ENCODE results near the gene IQSEC1. TPM values are rescaled to one million over a fixed set of nuclear protein-coding genes. Genes with fewer than 3 reads are reported as not detected.

IQSEC1 gene
- total and polyA plus RNA-seq, 10 of the 15 experiments (the other 5 are each of a cell fraction or from before 2014, with no cell fraction given): 0.92 to 55.2 (median 8.5) TPM

GRCh38 chr3:13121553-13122001 lies 48.3 kb upstream of the IQSEC1 start:
- Histone ChIP-seq H3K27me3 (replicated peaks in 1 of 2; ENCODE audit: control insufficient read depth in 2 of 2, insufficient read depth in 2 of 2, low read length in 1 of 2) (peaks cover 0 to 3% of the 10 kb centered on the region in 2 experiments; a peak in 3 of 4 replicates), H3K27ac (ENCODE audit: control insufficient read depth, insufficient read depth) (no peak overlapping the region), H3K9me3 (replicated peaks; ENCODE audit: control insufficient read depth, insufficient read depth, low read length) (no peaks in the 10 kb centered on the region), H3K36me3 (ENCODE audit: control insufficient read depth in 2 of 2, insufficient read depth in 2 of 2, low read length in 1 of 2) (no peaks in the 10 kb centered on the region), H4K20me1 (ENCODE audit: control insufficient read depth, insufficient read depth) (no peaks in the 10 kb centered on the region), H3K9ac (ENCODE audit: control insufficient read depth, insufficient read depth, low read length) (no peak overlapping the region), H3K4me2 (ENCODE audit: control insufficient read depth, insufficient read depth) (no peak overlapping the region), H3K4me1 (ENCODE audit: control insufficient read depth, insufficient read depth, low read length) (no peaks in the 10 kb centered on the region), H3K79me2 (ENCODE audit: control insufficient read depth, insufficient read depth, low read length) (no peaks in the 10 kb centered on the region), H2AFZ (ENCODE audit: control insufficient read depth, low read depth, low read length) (no peak overlapping the region), H3K4me3 (no peak overlapping the region)
- DNase-seq (ENCODE audit: low read depth, low spot score) (no peak), FAIRE-seq (no peak), ATAC-seq (no peak)
- WGBS (ENCODE audit: insufficient coverage, insufficient replicate concordance, low lambda C conversion rate, missing lambda C conversion rate): 28% methylated on average over 14 of the region's 14 CpGs
- BruUV-seq (replicated peaks): no TSS peak
- ChIA-PET CTCF (interaction anchor here (1.1 kb wide), 1 partner anchor 331 kb away, joined by 4 read pairs; no protein-coding TSS in a partner anchor), SMC1A (ENCODE audit: uncharacterized antibody, unreplicated experiment) (no interaction called here), RAD21 (ENCODE audit: unreplicated experiment) (no interaction called here), POLR2A (no interaction called here)
- in situ Hi-C loops (cut with MboI) (no loop called here), intact Hi-C loops (cut with micrococcal nuclease; ENCODE audit: unreplicated experiment) (no loop called here)
- TF ChIP-seq SUZ12 (IDR thresholded peaks at IDR 0.05; ENCODE audit: unreplicated experiment): no peak
- TF ChIP-seq ZNF592 (IDR thresholded peaks at IDR 0.05): no peak
- no peak for TF ChIP-seq FOXM1 (IDR thresholded peaks at IDR 0.05; ENCODE audit: low read depth, low read length)
- no peak for TF ChIP-seq SIN3A (IDR thresholded peaks at IDR 0.05; ENCODE audit: low read depth, low read length)
- no peak for TF ChIP-seq NR2C1 (IDR thresholded peaks at IDR 0.05)
- no peak for TF ChIP-seq NBN (IDR thresholded peaks at IDR 0.05)
- no peak for TF ChIP-seq ZBTB33 (IDR thresholded peaks at IDR 0.05)
- no peak for TF ChIP-seq MAX (IDR thresholded peaks at IDR 0.05; ENCODE audit: low read depth, low read length)
- TF ChIP-seq TARDBP (IDR thresholded peaks at IDR 0.05; ENCODE audit: borderline replicate concordance): no peak
- TF ChIP-seq TCF12 (IDR thresholded peaks at IDR 0.05; ENCODE audit: low read depth, low read length): no peak
- no peak for TF ChIP-seq CHD2 (IDR thresholded peaks at IDR 0.05; ENCODE audit: borderline replicate concordance, low read depth, low read length)
- TF ChIP-seq FOS (IDR thresholded peaks at IDR 0.05; ENCODE audit: borderline replicate concordance, extremely low read depth, insufficient read length): no peak

All from GM12878 (cell line).